ENCODE results near the gene CORO1C.

- TF ChIP-seq, protein P1, sequence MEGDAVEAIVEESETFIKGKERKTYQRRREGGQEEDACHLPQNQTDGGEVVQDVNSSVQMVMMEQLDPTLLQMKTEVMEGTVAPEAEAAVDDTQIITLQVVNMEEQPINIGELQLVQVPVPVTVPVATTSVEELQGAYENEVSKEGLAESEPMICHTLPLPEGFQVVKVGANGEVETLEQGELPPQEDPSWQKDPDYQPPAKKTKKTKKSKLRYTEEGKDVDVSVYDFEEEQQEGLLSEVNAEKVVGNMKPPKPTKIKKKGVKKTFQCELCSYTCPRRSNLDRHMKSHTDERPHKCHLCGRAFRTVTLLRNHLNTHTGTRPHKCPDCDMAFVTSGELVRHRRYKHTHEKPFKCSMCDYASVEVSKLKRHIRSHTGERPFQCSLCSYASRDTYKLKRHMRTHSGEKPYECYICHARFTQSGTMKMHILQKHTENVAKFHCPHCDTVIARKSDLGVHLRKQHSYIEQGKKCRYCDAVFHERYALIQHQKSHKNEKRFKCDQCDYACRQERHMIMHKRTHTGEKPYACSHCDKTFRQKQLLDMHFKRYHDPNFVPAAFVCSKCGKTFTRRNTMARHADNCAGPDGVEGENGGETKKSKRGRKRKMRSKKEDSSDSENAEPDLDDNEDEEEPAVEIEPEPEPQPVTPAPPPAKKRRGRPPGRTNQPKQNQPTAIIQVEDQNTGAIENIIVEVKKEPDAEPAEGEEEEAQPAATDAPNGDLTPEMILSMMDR (IDR thresholded peaks at IDR 0.05) = no peak
- TF ChIP-seq EZH2phosphoT487 (IDR thresholded peaks at IDR 0.05) = no peak
Observed at GRCh38 chr12:108671110-108671509, 60.2 kb downstream of the CORO1C start.
